ENCODE data around the gene MRPS27. TPM values are rescaled to one million over a fixed set of nuclear protein-coding genes. Genes with fewer than 3 reads are reported as not detected.
"Not testable (repeated sequence)": the region's sequence is repeated elsewhere in the genome, so short reads cannot be mapped to it uniquely, and the experiment has no call there.

The MRPS27 gene
- polyA plus RNA-seq, 6 donors from 2014 or later: 35.4 to 45.2 (median 40.3) TPM

DNA sequence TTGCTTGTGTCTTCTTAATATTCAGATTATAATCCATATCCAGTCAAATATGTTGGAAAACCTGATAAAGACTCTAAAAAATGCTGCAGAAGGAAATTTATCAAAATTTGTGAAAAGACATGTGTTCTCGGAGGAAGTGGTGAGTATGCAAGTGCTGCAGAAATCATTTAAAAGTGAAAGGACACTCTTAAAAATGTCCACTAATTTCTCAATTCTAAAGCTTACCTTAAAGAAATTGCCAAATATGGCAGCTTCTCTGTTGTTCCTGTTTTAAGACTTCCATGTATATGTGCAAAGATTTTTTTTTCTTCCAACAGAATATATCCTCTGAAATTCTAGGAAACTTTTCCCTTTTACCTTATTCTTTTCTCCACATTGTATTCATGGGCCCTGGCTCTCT lies 32.6 kb upstream of the MRPS27 start:
- ATAC-seq (ENCODE audit: low read depth in 2 of 2) (no peak), DNase-seq (no peak)
- H3K27ac Mint-ChIP-seq: peak overlapping the region in 1 of 6 donors; percentile 1
- peaks cover 0 to 10% (median 5%) of the 10 kb centered on the region in 3 donors for H3K4me1 Mint-ChIP-seq
- H3K4me3 Mint-ChIP-seq: no peak overlapping the region
- no peaks in the 10 kb centered on the region for H3K36me3 Mint-ChIP-seq
- H3K9me3 Mint-ChIP-seq: no peaks in the 10 kb centered on the region
- H3K27me3 Mint-ChIP-seq: no peaks in the 10 kb centered on the region

DNA sequence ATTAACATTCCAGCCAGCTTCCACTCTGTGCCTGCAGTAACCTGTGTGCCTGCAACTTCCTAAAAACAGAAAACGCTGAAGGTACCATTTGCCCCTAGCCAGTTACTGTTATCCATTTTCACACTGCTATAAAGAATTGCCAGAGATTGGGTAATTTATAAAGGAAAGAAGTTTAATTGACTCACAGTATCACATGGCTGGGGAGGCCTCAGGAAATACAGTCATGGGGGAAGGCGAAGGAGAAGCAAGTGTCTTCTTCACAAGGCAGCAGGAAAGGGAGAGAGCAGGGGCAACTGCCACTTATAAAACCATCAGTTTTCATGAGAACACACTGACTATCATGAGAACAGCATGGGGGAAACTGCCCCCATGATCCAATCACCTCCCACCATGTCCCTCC lies 31.3 kb upstream of the MRPS27 start:
- no peak for DNase-seq
- no peaks in the 10 kb centered on the region for H3K27me3 Mint-ChIP-seq
- H3K36me3 Mint-ChIP-seq: peaks cover 4 to 6% of the 10 kb centered on the region in 2 donors
- H3K4me3 Mint-ChIP-seq: no peak overlapping the region
- no peaks in the 10 kb centered on the region for H3K9me3 Mint-ChIP-seq
- no peak for ATAC-seq (ENCODE audit: low read depth in 2 of 2)
- no peak overlapping the region for H3K27ac Mint-ChIP-seq
- H3K4me1 Mint-ChIP-seq: peaks cover 0 to 10% (median 5%) of the 10 kb centered on the region in 3 donors

DNA sequence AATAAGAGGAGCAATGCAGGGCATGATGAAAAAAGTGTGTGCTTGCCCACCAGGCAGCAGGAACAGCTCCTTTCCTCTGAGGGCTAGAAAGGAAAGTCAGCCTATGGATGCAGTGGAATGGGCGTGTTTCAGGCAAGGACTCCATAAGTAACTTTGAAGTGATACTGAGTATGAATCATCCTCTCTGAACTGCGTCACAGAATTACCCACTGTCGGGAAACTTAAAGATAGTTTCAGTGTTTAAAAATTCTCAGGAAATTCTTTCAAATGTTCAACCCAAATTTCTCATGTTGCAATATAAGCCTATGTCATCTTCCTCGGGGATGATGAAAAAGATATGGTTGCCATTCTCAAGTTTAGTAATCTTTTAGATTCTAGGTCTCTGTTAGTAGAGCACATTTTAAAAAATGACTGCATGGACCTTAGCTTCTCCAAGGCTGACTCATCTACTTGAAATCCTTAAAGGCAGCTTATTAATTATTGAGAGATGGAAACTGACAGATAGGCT lies 27.8 kb upstream of the MRPS27 start:
- Mint-ChIP-seq H3K36me3 (peaks cover 21 to 27% of the 10 kb centered on the region in 2 donors), H3K9me3 (no peaks in the 10 kb centered on the region), H3K27me3 (no peaks in the 10 kb centered on the region), H3K27ac (no peak overlapping the region), H3K4me3 (no peak overlapping the region), H3K4me1 (peaks cover 0 to 10% (median 5%) of the 10 kb centered on the region in 3 donors)
- no peak for ATAC-seq (ENCODE audit: low read depth in 2 of 2)
- no peak for DNase-seq

DNA sequence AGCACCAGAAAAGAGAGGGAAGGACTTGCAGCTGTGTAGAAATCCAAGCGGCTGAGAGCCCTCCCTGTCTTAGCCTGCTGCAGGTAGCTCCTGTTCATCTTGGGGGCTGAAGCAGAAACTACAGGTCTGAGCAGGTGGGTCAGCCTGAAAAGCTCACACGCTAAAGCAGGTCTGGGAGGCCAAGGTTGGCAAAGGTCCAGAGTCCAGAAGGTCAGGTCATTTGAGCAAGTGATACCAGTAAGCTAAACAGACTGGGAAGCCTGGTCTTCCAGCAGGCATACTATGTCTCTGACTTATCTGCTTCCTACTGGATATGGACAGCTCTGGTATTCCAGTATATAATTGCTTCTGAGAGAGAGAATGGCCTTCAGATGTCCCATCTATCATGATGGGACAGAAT lies 26.4 kb upstream of the MRPS27 start:
- no peaks in the 10 kb centered on the region for H3K9me3 Mint-ChIP-seq
- H3K4me3 Mint-ChIP-seq: no peak overlapping the region
- DNase-seq (no peak), ATAC-seq (ENCODE audit: low read depth in 2 of 2) (no peak)
- H3K27ac Mint-ChIP-seq: no peak overlapping the region
- H3K4me1 Mint-ChIP-seq: peaks cover 0 to 10% (median 5%) of the 10 kb centered on the region in 3 donors
- peaks cover 24 to 29% of the 10 kb centered on the region in 2 donors for H3K36me3 Mint-ChIP-seq
- no peaks in the 10 kb centered on the region for H3K27me3 Mint-ChIP-seq

DNA sequence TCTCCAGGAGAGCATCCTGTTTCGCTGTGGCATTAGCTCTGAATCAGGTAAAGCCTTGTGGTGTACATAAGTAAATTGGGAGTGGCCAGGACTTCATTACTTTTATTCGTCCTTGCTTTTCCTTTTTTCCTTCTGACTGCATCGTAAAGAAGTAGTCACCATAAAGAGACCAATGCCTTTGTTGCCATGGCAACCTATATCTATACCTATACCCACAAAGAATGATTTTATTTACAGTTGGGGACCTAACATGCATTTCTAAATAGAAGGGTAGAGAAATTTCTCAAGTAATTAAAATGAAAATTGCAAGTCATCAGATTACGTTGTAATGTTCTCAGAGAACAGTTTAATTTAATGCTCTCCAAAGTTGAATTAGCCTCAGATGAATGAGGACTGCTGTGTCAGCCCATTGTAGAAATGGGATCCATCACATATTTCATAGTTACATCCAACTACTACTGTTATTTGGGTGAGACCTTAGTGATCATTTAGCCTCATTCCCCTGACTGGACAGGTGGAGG lies 18.7 kb upstream of the MRPS27 start:
- Mint-ChIP-seq H3K9me3 (no peaks in the 10 kb centered on the region), H3K27ac (peak overlapping the region in 1 of 6 donors; percentile 19), H3K36me3 (peaks cover 11 to 28% of the 10 kb centered on the region in 2 donors), H3K27me3 (no peaks in the 10 kb centered on the region), H3K4me1 (no peaks in the 10 kb centered on the region), H3K4me3 (no peak overlapping the region)
- DNase-seq (no peak), ATAC-seq (ENCODE audit: low read depth in 2 of 2) (no peak)

DNA sequence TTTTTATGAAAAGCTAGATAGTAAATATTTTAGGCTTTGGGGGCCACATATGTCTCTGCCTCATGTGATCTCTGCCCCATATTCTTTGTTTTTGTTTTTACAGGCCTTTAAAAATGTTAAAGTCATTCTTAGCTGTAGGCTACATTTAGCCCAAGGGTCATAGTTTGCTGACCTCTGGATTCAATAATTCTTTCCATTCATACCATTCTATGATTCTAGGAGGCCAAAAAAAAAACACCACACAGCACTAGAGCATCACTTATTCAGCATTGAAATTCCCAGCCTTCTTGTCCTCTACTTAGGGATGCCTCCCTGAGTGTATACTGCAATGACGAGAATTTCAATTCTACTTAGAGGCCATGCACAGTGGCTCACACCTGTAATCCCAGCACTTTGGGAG lies 17.1 kb upstream of the MRPS27 start:
- ATAC-seq (ENCODE audit: low read depth in 2 of 2) (no peak), DNase-seq (no peak)
- Mint-ChIP-seq H3K27ac (no peak overlapping the region), H3K4me1 (peaks cover 0 to 3% (median 0%) of the 10 kb centered on the region in 3 donors), H3K4me3 (no peak overlapping the region), H3K36me3 (peaks cover 9 to 27% of the 10 kb centered on the region in 2 donors), H3K9me3 (no peaks in the 10 kb centered on the region), H3K27me3 (no peaks in the 10 kb centered on the region)

DNA sequence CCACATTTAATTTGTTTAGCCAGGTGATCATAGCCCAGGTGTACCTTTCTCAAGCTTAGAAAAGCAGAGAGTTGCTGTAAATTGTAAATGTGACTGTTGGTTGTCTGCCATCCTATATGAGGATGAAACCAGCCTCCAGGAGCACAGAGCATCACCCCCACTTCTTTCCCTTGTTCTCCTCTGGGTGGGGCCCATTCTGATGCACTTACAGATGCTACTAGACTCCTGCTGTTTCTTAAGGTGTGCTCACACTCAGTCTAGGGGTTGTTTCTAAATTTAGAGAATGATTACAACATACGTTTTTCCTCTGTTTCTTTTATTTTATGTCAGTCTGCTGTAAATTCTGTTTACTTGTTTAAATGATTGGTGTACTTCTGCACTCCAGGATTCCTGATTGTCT lies 10.7 kb upstream of the MRPS27 start:
- Mint-ChIP-seq H3K36me3 (peaks cover 39 to 56% of the 10 kb centered on the region in 2 donors), H3K4me3 (no peak overlapping the region), H3K4me1 (peaks cover 0 to 3% (median 0%) of the 10 kb centered on the region in 3 donors), H3K9me3 (no peaks in the 10 kb centered on the region), H3K27ac (no peak overlapping the region), H3K27me3 (no peaks in the 10 kb centered on the region)
- no peak for DNase-seq
- ATAC-seq (ENCODE audit: low read depth in 2 of 2): no peak

DNA sequence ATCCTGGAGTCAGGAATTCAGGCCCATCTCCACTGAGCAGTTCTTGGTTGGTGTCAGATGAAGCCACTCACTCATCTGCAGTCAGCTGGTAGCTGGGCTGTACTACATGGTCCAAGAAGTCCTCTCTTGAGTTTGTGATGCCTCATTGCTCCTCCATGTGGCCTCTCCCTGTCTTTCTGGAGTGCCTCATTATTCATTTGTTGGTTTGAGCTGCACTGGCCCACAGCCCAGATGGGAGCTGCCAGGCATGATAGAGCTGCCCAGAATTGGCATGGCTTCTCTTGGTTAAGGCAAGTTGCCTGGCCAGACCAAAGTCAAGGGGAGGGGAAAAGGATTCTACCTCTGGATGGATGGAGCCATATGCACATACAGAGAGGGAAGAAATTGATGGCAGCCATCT lies 8.1 kb upstream of the MRPS27 start:
- H3K36me3 Mint-ChIP-seq: peaks cover 46 to 71% of the 10 kb centered on the region in 2 donors
- H3K27me3 Mint-ChIP-seq: no peaks in the 10 kb centered on the region
- no peak overlapping the region for H3K27ac Mint-ChIP-seq
- H3K4me3 Mint-ChIP-seq: no peak overlapping the region
- no peak for DNase-seq
- peaks cover 0 to 7% (median 7%) of the 10 kb centered on the region in 3 donors for H3K4me1 Mint-ChIP-seq
- no peaks in the 10 kb centered on the region for H3K9me3 Mint-ChIP-seq
- no peak for ATAC-seq (ENCODE audit: low read depth in 2 of 2)

DNA sequence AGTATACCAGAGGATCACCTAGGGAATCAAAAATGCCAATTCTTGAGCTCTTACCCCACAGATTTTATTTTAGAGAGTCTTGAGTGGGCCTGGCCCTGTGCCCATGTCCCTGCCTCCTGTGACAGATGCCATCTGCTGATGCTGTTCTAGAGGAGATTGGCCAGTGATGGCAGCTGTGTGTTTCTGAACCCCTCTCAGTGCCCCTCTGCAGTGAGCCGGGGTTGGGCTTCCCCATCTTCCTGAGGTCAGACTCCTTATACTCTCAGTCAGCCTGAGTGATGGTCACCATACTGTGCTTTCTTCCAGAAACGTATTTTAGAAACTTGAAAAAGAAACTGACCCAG lies 6.2 kb upstream of the MRPS27 start:
- Mint-ChIP-seq H3K4me3 (no peak overlapping the region), H3K27ac (no peak overlapping the region)
- ATAC-seq (ENCODE audit: low read depth in 2 of 2): no peak

DNA sequence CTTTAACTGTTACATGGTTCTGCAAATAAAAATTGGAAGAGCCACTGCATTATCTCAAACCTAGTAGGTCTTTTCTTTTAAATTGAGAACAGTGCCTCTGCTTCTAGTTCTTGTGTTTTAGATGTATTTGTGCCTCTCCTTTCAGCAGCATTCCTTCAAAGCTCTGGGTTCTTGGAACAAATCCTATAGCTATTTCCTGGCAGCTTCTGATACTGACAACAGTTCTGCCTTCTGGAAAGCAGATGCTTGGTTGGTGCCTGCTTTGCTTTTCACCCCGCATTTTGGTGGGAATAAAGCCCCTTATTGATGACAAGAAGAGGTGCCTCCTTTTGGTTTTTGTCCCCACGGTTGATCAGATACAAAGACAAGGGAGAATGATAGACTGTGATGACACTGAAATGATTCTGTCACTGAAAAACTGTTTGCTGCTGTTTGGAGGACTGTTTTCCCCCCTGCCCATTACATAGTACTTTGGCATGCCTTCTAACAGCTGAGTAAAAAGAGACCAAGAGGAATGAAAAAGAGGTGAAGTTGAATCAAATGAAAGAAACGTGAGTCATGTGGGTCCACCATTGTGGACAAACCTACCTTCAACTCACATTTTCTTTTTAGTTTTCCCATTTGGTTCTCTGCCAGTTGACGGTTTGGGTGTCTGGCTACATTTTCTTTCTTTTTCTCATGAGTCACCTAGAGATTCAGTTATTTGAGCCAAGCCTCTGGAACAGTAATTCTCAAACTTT lies 5.7 kb upstream of the MRPS27 start:
- H3K9me3 Mint-ChIP-seq: no peaks in the 10 kb centered on the region
- no peak overlapping the region for H3K4me3 Mint-ChIP-seq
- peaks cover 32 to 51% of the 10 kb centered on the region in 2 donors for H3K36me3 Mint-ChIP-seq

More for the DNA sequence above, 6.2 kb upstream of the MRPS27 start:
- no peaks in the 10 kb centered on the region for H3K27me3 Mint-ChIP-seq
- H3K9me3 Mint-ChIP-seq: no peaks in the 10 kb centered on the region
- peaks cover 0 to 7% (median 4%) of the 10 kb centered on the region in 3 donors for H3K4me1 Mint-ChIP-seq
- H3K36me3 Mint-ChIP-seq: peaks cover 37 to 56% of the 10 kb centered on the region in 2 donors
- DNase-seq: no peak

DNA sequence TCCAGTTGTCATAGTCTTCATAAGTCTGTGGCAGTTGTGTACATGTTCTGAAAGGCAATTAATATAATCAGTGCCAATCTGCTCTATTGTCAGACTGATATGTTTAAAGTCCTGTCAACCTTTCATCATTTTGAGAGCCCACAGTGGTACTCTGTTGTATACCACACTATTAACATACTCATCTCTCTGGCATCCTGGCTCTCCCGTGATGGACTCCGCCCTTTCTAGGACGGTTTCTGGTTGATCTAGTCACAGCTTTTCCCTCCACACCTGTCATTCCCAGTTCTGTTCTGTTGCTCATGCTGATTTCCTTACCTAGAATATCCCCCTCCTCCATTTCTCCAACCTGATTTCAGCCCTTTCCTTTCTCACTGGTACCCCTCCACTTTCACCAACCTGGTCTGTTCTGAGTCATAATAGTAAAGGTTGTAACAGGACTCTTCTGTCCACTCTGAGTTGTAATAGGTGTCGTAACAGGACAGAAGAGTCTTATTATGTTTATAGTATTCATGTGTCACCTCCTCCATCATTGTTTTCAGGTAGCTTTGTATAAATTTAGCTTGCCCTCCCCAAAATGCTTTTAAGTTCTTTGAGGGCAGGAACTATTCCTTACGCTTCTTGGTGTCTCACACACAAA lies 4.3 kb upstream of the MRPS27 start:
- no peaks in the 10 kb centered on the region for H3K27me3 Mint-ChIP-seq
- ATAC-seq (ENCODE audit: low read depth in 2 of 2): no peak
- H3K4me3 Mint-ChIP-seq: peak overlapping the region in 1 of 8 donors; percentile 56
- DNase-seq: no peak
- peaks cover 33 to 40% of the 10 kb centered on the region in 2 donors for H3K36me3 Mint-ChIP-seq
- H3K9me3 Mint-ChIP-seq: no peaks in the 10 kb centered on the region
- H3K4me1 Mint-ChIP-seq: peaks cover 8 to 16% (median 11%) of the 10 kb centered on the region in 3 donors
- H3K27ac Mint-ChIP-seq: peak overlapping the region in 2 of 6 donors; percentile 9 to 46

More for the DNA sequence above, 5.7 kb upstream of the MRPS27 start:
- ATAC-seq (ENCODE audit: low read depth in 2 of 2) (no peak), DNase-seq (no peak)
- H3K4me1 Mint-ChIP-seq: peaks cover 4 to 7% (median 5%) of the 10 kb centered on the region in 3 donors
- no peak overlapping the region for H3K27ac Mint-ChIP-seq
- H3K27me3 Mint-ChIP-seq: no peaks in the 10 kb centered on the region

DNA sequence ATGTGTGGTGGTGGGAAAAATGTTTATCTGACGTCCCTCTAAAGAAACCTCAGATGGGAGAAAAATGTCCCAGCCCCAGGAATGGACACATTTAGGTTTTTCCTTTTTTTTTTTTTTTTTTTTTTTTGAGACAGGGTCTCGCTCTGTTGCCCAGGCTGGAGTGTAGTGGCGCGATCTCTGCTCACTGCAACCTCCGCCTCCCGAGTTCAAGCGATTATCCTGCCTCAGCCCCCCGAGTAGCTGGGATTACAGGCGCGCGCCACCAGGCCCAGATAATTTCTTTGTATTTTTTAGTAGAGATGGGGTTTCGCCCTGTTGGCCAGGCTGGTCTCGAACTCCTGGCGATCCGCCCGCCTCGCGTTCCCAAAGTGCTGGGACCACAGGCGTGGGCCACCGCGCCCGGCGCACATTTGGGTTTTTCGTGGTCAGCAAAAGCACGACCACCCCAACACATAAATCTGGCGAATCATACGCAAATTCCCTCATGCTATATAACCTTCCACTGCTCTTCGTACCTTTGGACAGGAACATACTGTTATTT lies 535 bp downstream of the MRPS27 start:
- Mint-ChIP-seq H3K4me1 (peaks cover 17 to 35% (median 27%) of the 10 kb centered on the region in 3 donors), H3K27ac (peak overlapping the region; percentile 81 to 99 (median 94)), H3K36me3 (peaks cover 11 to 17% of the 10 kb centered on the region in 2 donors), H3K4me3 (peak overlapping the region; percentile 97 to 99 (median 98))
- not testable (repeated sequence) for H3K27me3 Mint-ChIP-seq; DNase-seq; H3K9me3 Mint-ChIP-seq; ATAC-seq (ENCODE audit: low read depth in 2 of 2)

DNA sequence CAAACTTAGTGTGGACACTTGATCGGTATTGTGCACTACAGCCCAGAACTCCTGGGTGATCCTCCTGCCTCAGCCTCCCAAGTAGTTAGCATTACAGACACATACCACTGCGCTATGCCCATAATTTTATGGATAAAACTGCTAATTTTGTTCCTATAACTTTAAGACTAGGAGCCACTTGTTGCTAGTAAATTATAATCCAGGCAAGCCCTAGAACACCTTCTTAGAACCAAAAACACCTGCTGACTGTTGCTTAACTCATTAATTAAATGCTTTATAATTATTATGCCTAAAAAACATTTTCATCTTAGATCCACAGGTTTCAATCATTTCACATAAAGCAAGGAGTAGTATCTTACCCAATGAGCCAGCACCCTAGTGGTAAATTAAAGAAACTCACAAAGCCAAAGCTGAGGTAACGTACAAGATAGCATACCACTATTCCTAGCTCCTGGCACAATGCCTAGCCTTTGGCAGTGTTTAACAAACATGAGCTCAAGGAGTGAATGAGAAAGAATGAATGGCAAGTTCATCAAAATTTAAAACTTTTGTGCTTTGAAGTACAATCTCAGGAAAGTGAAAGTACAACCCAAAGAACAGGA lies 5.4 kb downstream of the MRPS27 start:
- H3K36me3 Mint-ChIP-seq: peaks cover 7 to 9% of the 10 kb centered on the region in 2 donors
- H3K27ac Mint-ChIP-seq: peak overlapping the region in 1 of 6 donors; percentile 41
- ATAC-seq (ENCODE audit: low read depth in 2 of 2) (no peak), DNase-seq (no peak)
- peak overlapping the region in 1 of 8 donors; percentile 71 for H3K4me3 Mint-ChIP-seq
- peaks cover 11 to 24% (median 17%) of the 10 kb centered on the region in 3 donors for H3K4me1 Mint-ChIP-seq
- H3K27me3 Mint-ChIP-seq: no peaks in the 10 kb centered on the region
- no peaks in the 10 kb centered on the region for H3K9me3 Mint-ChIP-seq

Data from naive B cell (primary cell).